KBM-7 (cell line): ENCODE measurements around the gene C4BPB.

Experiments
- DNase-seq: peaks from one replicate; pipeline ENCODE4 v3.0.0-alpha.2; 2015
- in situ Hi-C: fragments of 300-500 bp; cut with MboI; formaldehyde crosslinking; loops from 2 replicates; pipeline ENCODE4 v1.14.3; 2020; ENCODE audit warnings: low sequenced_read_pairs, low pct_unique_long_range_greater_than_20kb, mixed read lengths

The C4BPB gene

DNA sequence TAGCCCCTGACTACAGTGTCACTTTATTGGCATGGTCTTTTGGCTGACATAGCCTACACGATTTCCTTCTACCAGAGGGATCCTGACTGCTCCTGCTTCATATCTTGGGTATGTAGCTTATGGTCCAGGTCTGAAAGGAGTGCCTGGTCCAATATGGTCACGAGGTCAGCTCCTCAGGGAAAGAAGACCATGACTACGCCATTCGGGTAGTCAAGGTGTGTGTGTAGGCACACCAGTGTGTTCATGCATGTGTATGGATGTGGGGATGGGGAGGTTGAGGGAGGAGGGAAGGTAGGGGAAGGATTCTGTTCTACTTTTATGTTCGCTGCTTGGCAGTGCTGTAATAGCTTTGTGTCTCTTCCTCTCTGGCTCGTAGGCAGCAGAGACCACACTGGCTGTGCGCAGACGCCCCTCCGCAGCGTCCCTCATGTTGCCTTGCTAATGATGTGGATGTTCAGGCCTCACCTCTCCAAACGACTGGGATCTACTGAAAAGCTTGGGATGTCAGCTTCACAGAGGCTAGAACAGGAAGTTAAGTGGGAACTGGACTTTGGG is 10.0 kb upstream of the C4BPB start:
- no peak for DNase-seq

GRCh38 chr1:207079706-207080241 is 8.9 kb upstream of the C4BPB start:
- in situ Hi-C loops = no loop called here
- no peak for DNase-seq

More for the DNA sequence above, 10.0 kb upstream of the C4BPB start:
- in situ Hi-C loops = no loop called here

DNA sequence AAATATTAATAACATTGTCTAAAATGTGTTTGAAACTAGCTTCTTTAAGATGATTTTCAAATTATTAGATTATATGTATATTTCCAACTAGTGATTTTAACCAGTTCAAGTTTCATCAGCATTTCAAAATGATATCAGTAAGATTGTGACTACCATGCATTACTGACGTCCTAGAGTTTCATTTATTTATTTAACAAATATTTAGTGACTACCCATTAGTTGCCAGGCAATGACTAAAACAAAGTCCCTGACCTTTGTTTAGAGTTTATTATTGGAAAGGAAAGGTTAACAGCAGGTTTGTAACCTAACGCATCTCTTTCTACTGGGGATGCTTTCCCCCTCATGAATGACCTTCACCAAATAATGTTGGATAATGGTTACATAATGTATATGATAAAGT is 7.6 kb upstream of the C4BPB start:
- in situ Hi-C loops = no loop called here
- DNase-seq = no peak

GRCh38 chr1:207081806-207082205 is 6.9 kb upstream of the C4BPB start:
- no peak for DNase-seq
- in situ Hi-C loops = no loop called here

GRCh38 chr1:207084232-207084631 is 4.4 kb upstream of the C4BPB start:
- no peak for DNase-seq
- in situ Hi-C loops = no loop called here

DNA sequence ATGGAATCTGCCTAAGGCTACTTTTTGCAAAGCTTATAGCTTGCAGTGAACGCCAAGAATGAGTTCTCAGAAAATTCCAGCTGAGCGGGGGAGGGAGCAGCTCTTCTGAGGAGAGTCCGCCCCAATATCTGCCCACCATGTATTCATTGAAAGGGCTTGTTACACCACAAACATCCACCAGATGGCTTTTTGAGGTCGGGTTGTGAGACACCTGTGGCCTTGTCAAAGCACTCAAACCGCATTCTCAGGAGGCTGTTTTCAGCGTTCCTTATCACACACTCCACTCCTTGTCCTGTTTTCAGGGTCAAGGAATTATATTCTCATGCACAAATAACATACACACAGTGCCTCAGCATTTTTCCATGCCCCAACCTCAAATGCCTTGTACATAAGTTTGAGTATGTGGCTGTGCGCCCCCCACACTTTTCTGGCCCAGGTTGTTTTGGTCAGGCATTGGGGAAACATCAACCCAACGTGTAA is 3.9 kb upstream of the C4BPB start:
- peak; percentile 60 for DNase-seq
- in situ Hi-C loops = no loop called here

DNA sequence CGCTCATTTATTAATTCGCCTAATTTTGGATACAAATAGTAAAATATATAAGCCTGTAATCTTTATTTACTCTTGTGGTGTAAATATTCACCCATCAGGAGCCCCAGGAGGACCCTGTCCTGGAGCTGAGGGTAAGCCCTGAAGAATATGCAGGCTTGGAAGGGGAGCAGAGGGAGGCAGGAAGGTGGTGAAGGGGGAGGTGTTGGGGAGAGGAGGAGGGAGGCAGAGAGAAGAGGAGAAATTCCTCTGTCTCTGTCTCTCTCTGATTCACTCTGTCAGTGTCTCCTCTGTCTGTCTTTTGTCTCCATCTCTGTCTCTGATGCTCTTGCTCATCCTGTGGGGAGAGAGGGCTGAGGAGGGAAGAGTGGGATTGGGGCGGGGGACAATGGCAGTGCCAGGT is 2.8 kb upstream of the C4BPB start:
- in situ Hi-C loops = no loop called here
- no peak for DNase-seq

- DNase-seq = no peak
- in situ Hi-C loops = no loop called here
Observed at GRCh38 chr1:207088161-207088560, 499 bp upstream of the C4BPB start.

DNA sequence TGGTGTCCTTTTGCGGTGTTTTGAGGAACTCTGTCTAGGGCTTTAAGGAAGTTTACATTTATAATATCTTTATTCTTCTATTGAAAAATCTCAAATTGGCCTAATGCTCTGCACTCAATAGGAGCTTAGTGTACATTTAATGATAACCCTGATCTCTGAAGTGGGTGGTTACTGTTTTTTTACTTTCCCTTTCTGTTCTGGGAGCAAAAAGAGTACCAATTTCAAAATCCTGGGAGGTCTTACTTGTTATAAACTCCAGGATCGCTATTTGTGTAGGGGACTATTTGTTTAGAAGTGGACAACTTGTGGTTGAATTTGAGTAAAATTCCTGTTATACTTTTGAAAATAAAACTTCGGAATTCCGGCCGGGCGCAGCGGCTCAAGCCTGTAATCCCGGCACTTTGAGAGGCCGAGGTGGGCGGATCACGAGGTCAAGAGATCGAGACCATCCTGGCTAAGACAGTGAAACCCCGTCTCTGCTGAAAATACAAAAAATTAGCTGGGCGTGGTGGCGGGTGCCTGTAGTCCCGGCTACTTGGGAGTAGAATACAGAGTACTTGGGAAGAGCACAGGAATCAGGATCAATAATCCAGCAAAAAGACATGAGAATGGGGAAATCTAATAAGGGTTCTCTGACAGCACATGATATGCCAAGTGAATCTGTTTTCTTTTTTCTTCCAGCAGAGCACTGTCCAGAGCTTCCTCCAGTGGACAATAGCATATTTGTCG is 1.1 kb downstream of the C4BPB start:
- no peak for DNase-seq
- in situ Hi-C loops = no loop called here

GRCh38 chr1:207091200-207091908 is 2.7 kb downstream of the C4BPB start:
- in situ Hi-C loops = no loop called here
- no peak for DNase-seq

- in situ Hi-C loops = no loop called here
- DNase-seq = no peak
Observed at GRCh38 chr1:207093944-207094343, 5.3 kb downstream of the C4BPB start.

DNA sequence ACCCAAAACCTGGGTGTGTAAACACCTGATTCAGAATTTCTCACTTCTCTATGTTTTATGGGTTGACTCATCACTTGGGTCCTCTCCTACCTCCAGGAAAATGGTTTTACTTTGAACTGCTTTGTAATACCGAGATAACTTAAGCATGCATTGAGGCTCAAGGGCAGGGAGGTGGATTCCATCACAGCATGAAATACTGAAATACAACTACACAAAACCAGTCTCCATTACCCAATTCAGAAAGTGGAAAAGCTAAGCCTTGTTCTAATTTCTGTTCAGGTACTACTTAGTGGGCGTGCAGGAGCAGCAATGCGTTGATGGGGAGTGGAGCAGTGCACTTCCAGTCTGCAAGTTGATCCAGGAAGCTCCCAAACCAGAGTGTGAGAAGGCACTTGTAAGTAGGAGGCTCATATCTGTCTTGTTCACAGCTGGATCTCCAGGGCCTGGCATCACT is 9.2 kb downstream of the C4BPB start:
- no peak for DNase-seq
- in situ Hi-C loops = no loop called here

DNA sequence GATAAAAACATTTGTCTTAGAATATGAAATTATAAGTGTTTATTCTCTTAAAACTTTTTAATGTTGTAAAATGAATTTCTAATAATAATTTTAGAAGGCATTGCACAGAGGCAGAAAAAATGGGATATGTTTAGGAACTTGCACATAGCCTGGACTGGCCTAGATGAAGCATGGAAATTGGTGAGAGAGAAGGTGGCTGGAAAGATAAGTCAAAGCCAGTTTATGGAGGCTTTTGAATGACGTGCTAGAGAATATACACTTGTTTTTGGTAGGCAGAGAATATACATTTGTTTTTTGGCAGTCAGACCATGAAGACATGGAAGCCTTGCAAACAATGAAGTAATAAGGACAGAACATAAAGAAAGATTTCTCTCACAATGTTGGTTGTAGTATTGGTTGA is 13.1 kb downstream of the C4BPB start:
- in situ Hi-C loops = no loop called here
- DNase-seq = no peak

DNA sequence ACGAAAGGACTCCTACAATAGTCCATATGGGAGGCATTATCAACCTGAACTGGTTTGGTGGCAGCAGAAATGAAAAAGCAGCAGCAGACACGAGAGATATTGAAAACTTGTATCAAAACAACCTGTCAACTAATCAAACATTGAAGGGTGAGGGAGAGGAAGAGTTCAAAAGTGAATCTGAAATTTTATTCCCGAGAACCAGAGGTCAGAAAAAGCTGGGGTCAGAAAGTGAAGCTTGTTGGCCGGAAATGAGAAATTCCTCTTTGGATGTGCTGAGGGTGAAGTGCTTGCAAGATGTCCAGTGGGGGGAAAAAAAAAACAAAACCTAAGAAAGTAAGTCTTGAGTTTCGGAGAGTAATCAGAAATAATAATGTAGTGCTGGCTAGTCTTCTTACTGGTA is 13.5 kb downstream of the C4BPB start:
- no peak for DNase-seq
- in situ Hi-C loops = no loop called here

DNA sequence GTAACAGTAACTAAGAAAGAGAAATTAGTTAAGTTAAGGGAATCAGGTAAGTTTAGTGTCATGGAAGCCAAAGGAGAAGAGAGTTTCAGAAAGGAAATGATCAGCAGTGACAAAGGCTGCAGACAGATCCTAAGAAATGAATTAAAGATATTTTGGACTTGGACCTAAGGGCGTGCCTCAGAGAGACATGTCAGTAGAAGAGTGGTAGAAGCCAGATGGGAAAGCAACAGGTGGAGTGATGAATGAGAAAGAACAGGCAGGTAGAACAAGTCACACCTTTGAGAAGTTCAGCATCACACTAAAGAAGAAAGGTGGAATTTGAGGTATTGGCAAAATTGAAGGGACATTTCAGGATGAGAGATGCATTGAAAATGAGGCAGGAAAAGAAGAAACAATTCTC is 14.0 kb downstream of the C4BPB start:
- in situ Hi-C loops = no loop called here
- DNase-seq = no peak

- in situ Hi-C loops = no loop called here
- no peak for DNase-seq
Observed at GRCh38 chr1:207103892-207104373, 15.3 kb downstream of the C4BPB start, which contains the start of gene C4BPA. C4BPA (plus strand) TSS chr1:207104233; CDS start chr1:207113026, 8,793 bp downstream.

DNA sequence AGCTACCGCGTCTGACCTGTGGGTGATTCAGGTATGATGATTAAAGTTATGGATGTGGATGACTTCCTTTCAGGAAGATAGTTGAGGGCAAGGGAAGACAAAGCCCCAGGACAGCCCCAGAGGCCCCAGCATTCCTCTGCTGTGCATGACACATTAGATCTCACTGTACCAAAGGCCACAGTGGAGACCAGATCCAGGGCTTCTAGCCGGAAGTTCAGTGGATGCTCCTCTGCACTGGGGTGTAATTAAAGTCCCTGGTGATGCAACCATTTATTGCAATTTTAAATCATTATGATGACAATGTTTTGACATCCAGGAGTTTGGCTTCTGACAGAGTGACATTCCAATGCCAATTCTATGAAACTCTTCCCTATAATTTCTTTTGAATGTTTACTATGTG is 20.3 kb downstream of the C4BPB start:
- in situ Hi-C loops = no loop called here
- DNase-seq = no peak

GRCh38 chr1:207112616-207113296 is 24.1 kb downstream of the C4BPB start:
- no peak for DNase-seq
- in situ Hi-C loops = no loop called here

DNA sequence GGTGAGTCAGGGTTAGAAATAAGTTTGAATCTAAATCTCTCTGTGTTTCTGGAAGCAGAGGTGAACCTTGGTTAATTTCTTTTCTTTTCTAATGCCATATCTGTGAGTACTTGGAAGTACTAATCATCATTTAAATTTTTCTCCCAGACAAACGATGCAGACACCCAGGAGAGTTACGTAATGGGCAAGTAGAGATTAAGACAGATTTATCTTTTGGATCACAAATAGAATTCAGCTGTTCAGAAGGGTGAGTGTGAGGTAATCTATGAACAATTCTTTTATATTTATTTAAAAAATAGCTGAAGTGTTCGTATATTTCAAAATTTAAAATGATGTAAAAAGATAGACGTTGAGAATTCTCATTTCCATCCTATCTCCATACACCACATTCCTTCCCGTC is 26.6 kb downstream of the C4BPB start:
- in situ Hi-C loops = no loop called here
- DNase-seq = no peak
